Spleen (tissue), 11 donors: ENCODE results near the gene KLF9. TPM values are rescaled to one million over a fixed set of nuclear protein-coding genes. Genes with fewer than 3 reads are reported as not detected.

Experiments
- DNase-seq: peaks from one replicate; pipeline ENCODE4 v3.0.0-alpha.2; 2020
- H3K27ac ChIP-seq, 8 donors: fragments of 200-600 bp; sonication (generic) in 7 of 8; 1 replicate in 4 of 8; 2 replicates in 4 of 8; pipeline versions ENCODE4 v1.5.0 to v1.8.0; 2016 to 2021; ENCODE audit warnings: inconsistent platforms in 4 of 8, mild to moderate bottlenecking in 4 of 8, moderate library complexity in 1 of 8
- H3K27me3 ChIP-seq, 7 donors: fragments of 200-600 bp; sonication (generic) in 6 of 7; replicated peaks in 1 of 7; 1 replicate in 4 of 7; 2 replicates in 3 of 7; pipeline versions ENCODE4 v1.5.0 to v1.8.0; 2016 to 2021; ENCODE audit warnings: inconsistent platforms in 3 of 7, mild to moderate bottlenecking in 1 of 7
- H3K36me3 ChIP-seq, 6 donors: fragments of 200-600 bp; sonication (generic) in 5 of 6; 1 replicate in 4 of 6; 2 replicates in 2 of 6; pipeline versions ENCODE4 v1.5.0 to v1.8.0; 2016 to 2021; ENCODE audit warnings: inconsistent platforms in 2 of 6
- H3K4me1 ChIP-seq, 6 donors: fragments of 200-600 bp; sonication (generic) in 5 of 6; 1 replicate in 3 of 6; 2 replicates in 3 of 6; pipeline versions ENCODE4 v1.5.0 to v1.8.0; 2016 to 2021; ENCODE audit warnings: inconsistent platforms in 3 of 6
- H3K4me3 ChIP-seq, 8 donors: fragments of 200-600 bp; sonication (generic) in 7 of 8; 1 replicate in 4 of 8; 2 replicates in 4 of 8; pipeline versions ENCODE4 v1.5.0 to v1.8.0; 2016 to 2021; ENCODE audit warnings: inconsistent platforms in 4 of 8, mild to moderate bottlenecking in 4 of 8, moderate library complexity in 2 of 8
- H3K9me3 ChIP-seq, 8 donors: fragments of 200-600 bp; sonication (generic) in 7 of 8; 1 replicate in 4 of 8; 2 replicates in 4 of 8; pipeline versions ENCODE4 v1.5.0 to v1.8.0; 2016 to 2021; ENCODE audit warnings: inconsistent platforms in 4 of 8
- POLR2A ChIP-seq, 3 donors: fragments of 450-650 bp; IDR thresholded peaks; one replicate each; pipeline ENCODE4 v1.5.1; 2017; ENCODE audit warnings: antibody characterized with exemption in 3 of 3, mild to moderate bottlenecking in 1 of 3
- POLR2AphosphoS5 ChIP-seq, 3 donors: sonication (generic); formaldehyde crosslinking; IDR thresholded peaks; one replicate each; pipeline ENCODE4 v1.5.1; 2017; ENCODE audit warnings: antibody characterized with exemption in 3 of 3
- WGBS, 5 donors: extraction: QIAGEN DNeasy Blood & Tissue Kit in 3 of 5; methylation state at CpG; one replicate each; pipeline versions ENCODE4 v1.1.5 to v1.1.7; 2013 to 2018; 5-methylcytosine and 5-hydroxymethylcytosine counted together
- intact Hi-C: fragments of 100-400 bp; cut with DNase I; formaldehyde crosslinking; loops from one replicate; pipeline ENCODE4 v1.15.0; 2023; ENCODE audit warnings: low total_unique reads
- polyA plus RNA-seq, 3 donors: library from polyadenylated mRNA; stranded (reverse); fragments of 200-250 nt; gene quantifications; one replicate each; pipeline ENCODE4 v1.2.1, GENCODE V29; 2013
- total RNA-seq, 7 donors: library from RNA; depleted of rRNA in 3 of 7; stranded (reverse); fragments of >200 nt in 3 of 7; fragmentation: NEBNext Ultra II Directional in 4 of 7; extraction: Animal tissue kit (Norgen Biotek cat#: 25700) in 4 of 7; gene quantifications; one replicate each; pipeline versions ENCODE4 v1.1.0 to v1.2.1, GENCODE V29; 2016 to 2021
- TF ChIP-seq, protein P1 (sequence below), 11 experiments: fragments of 200-600 bp in 7 of 11; fragments of 450-650 bp in 4 of 11; sonication (generic) in 4 of 11; IDR thresholded peaks in 8 of 11; conservative IDR thresholded peaks in 3 of 11; 1 replicate in 7 of 11; 2 replicates in 4 of 11; pipeline versions ENCODE4 v1.4.0 to v1.8.0; 2016 to 2021; ENCODE audit warnings: antibody characterized with exemption in 11 of 11, inconsistent platforms in 4 of 11, mild to moderate bottlenecking in 1 of 11
- donor health status: healthy with polysubstance abuse.
- donor health status: DM: no; HTN: no; CAD: no; lungs with moderate emphysema.
- donor health status: DM: no; HTN: no; CAD: no.
- donor health status: Bipolar disorder and iron deficiency.
- donor health status: healthy.
- donor health status: DM: no; HTN: no; CAD: no.
- donor health status: DM: yes; HTN: yes; CAD: no.

KLF9 gene
- total and polyA plus RNA-seq, 10 donors: 7.1 to 74.8 (median 36.8) TPM

DNA sequence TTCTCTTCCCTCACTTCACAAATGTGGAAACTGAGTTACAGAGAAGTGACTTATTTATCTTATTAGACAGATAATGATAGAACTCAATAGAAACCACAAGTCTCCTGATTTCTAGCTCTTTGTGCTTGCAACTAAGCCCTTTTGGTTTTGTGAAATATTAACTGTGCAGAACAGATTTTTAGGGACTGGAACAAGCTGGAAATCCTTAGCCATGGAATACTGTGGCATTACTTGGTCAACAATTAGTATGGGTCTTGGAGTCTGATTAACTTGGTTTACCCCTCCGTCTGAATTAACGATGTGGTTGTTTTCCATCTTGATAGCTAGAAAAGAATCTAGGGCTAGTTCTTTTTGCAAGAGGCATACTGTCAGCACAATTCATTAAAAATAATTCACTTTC, 584 bp upstream of the KLF9 start:
- WGBS, 5 donors: 85 to 97% (median 91%) methylated on average over 2 of the region's 2 CpGs
- H3K36me3 ChIP-seq: no peaks in the 10 kb centered on the region
- intact Hi-C loops: no loop called here
- no peaks in the 10 kb centered on the region for H3K9me3 ChIP-seq
- H3K27me3 ChIP-seq: no peaks in the 10 kb centered on the region
- no peak for TF ChIP-seq POLR2AphosphoS5 (IDR thresholded peaks at IDR 0.05)
- no peak for TF ChIP-seq POLR2A (IDR thresholded peaks at IDR 0.05)
- TF ChIP-seq, protein P1, sequence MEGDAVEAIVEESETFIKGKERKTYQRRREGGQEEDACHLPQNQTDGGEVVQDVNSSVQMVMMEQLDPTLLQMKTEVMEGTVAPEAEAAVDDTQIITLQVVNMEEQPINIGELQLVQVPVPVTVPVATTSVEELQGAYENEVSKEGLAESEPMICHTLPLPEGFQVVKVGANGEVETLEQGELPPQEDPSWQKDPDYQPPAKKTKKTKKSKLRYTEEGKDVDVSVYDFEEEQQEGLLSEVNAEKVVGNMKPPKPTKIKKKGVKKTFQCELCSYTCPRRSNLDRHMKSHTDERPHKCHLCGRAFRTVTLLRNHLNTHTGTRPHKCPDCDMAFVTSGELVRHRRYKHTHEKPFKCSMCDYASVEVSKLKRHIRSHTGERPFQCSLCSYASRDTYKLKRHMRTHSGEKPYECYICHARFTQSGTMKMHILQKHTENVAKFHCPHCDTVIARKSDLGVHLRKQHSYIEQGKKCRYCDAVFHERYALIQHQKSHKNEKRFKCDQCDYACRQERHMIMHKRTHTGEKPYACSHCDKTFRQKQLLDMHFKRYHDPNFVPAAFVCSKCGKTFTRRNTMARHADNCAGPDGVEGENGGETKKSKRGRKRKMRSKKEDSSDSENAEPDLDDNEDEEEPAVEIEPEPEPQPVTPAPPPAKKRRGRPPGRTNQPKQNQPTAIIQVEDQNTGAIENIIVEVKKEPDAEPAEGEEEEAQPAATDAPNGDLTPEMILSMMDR (IDR thresholded peaks at IDR 0.05 in 8 of 11, conservative IDR thresholded peaks at IDR 0.05 in 3 of 11): no peak
- DNase-seq: no peak
- H3K4me1 ChIP-seq: peaks cover 23 to 62% (median 42%) of the 10 kb centered on the region in 6 donors
- peak overlapping the region in 3 of 8 donors; percentile 66 to 77 (median 71) for H3K4me3 ChIP-seq
- H3K27ac ChIP-seq: peak overlapping the region; percentile 95 to 100 (median 100)

- Histone ChIP-seq H3K36me3 (no peaks in the 10 kb centered on the region), H3K27me3 (no peaks in the 10 kb centered on the region), H3K9me3 (no peaks in the 10 kb centered on the region), H3K4me1 (peaks cover 31 to 72% (median 45%) of the 10 kb centered on the region in 6 donors), H3K4me3 (peak overlapping the region; percentile 56 to 83 (median 74)), H3K27ac (peak overlapping the region; percentile 95 to 100 (median 100))
- TF ChIP-seq, protein P1 (IDR thresholded peaks at IDR 0.05 in 8 of 11, conservative IDR thresholded peaks at IDR 0.05 in 3 of 11): no peak
- TF ChIP-seq POLR2AphosphoS5 (IDR thresholded peaks at IDR 0.05): no peak
- no peak for TF ChIP-seq POLR2A (IDR thresholded peaks at IDR 0.05)
- intact Hi-C loops: no loop called here
- WGBS, 5 donors: 0 to 1% (median 1%) methylated on average over 7 to 53 of the region's 53 CpGs
- DNase-seq: no peak
Observed at GRCh38 chr9:70413464-70413798, 1.0 kb downstream of the KLF9 start.

DNA sequence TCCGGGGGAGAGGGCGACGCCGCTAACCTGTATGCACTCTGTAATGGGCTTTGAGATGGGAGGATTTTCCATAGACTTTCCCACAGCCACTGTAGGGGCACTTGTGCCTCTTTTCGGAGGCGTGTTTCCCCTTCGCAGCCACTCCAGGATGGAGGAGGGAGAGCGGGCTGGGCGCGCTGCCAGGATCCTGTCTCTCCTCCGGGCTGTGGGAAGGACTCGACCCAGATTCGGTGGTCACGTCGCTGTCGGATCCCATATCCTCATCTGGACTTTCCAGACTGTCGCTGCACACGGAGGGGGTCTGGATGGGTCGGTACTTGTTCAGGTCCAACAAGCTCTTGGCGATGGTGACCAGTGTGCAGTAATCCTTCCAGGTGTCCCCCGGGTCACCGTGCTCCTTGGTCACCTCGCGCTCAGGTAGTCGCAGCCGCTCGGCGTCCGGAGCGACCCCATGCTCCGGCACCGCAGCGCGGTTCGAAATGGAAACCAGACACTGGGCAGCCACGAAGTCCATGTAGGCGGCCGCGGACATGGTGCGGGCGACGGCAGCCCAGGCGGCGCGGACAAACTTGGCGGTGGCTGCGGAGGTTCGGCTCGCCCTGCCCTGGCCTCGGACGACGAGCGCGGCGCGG, 1.5 kb downstream of the KLF9 start:
- 0 to 1% (median 0%) methylated on average over 37 to 56 of the region's 56 CpGs for WGBS, 5 donors
- Histone ChIP-seq H3K9me3 (no peaks in the 10 kb centered on the region), H3K4me3 (peak overlapping the region; percentile 56 to 83 (median 74)), H3K27me3 (no peaks in the 10 kb centered on the region), H3K36me3 (peaks cover 0 to 5% (median 0%) of the 10 kb centered on the region in 6 donors), H3K4me1 (peaks cover 30 to 72% (median 44%) of the 10 kb centered on the region in 6 donors), H3K27ac (peak overlapping the region; percentile 95 to 100 (median 100))
- intact Hi-C loops: no loop called here
- TF ChIP-seq POLR2AphosphoS5 (IDR thresholded peaks at IDR 0.05) (peak in 2 of 3 donors; percentile 81 to 83), POLR2A (IDR thresholded peaks at IDR 0.05) (no peak)
- TF ChIP-seq, protein P1 (IDR thresholded peaks at IDR 0.05 in 8 of 11, conservative IDR thresholded peaks at IDR 0.05 in 3 of 11): no peak
- DNase-seq: peak; percentile 93

DNA sequence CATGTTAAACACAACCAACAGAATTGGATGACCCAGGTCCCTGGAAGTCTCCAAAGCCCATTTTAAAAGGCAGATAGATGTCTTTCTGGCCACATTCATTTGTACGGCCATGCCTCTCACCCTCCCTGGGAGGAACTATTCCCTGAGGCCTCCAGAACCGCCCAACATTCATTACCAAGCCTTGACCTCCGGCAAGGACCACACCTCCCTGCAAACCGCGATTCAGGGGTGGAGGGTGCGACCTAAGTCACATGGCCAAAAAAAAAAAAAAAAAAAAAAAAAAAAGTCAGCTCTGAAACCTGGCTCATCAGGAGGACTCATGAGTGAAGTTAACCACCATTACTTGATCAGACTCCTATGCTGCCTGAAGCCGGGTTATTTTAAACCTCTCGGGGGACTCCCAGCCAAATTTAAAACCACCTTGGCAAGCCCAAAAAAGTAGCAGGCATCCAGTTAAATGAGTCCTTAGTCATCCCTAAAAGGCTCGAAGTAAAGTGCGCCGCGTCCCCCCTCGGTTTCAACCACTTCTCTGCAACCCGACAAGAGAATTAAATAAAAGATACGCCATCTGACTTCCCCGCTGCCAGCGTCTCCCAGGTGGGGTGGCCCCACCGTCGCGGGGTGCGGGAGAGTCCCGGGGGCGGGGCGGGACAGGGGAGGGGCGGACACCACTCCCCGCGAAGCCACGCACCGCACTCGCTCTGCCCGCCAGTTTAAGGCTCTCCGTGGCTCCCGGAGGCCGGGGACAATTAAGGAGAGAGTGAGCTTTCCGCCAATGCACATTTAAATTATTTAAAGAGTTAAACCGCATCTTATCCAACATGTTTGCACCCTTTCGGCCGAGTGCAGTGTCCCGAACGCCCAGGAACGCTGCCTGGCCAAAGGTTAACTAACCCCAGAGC, 2.3 kb downstream of the KLF9 start:
- peak; percentile 92 for DNase-seq
- Histone ChIP-seq H3K4me3 (peak overlapping the region; percentile 56 to 83 (median 74)), H3K9me3 (no peaks in the 10 kb centered on the region), H3K27me3 (no peaks in the 10 kb centered on the region), H3K27ac (peak overlapping the region; percentile 95 to 100 (median 100)), H3K4me1 (peaks cover 37 to 72% (median 48%) of the 10 kb centered on the region in 6 donors), H3K36me3 (peaks cover 0 to 5% (median 0%) of the 10 kb centered on the region in 6 donors)
- peak in 1 of 3 donors; percentile 30 for TF ChIP-seq POLR2A (IDR thresholded peaks at IDR 0.05)
- peak in 2 of 3 donors; percentile 42 to 86 for TF ChIP-seq POLR2AphosphoS5 (IDR thresholded peaks at IDR 0.05)
- TF ChIP-seq, protein P1 (IDR thresholded peaks at IDR 0.05 in 8 of 11, conservative IDR thresholded peaks at IDR 0.05 in 3 of 11): no peak
- WGBS, 5 donors: 1 to 2% (median 1%) methylated on average over 35 to 41 of the region's 41 CpGs
- intact Hi-C loops: no loop called here
